Neural progenitor cell (in vitro differentiated cells): Measurements from ENCODE around the gene EXOSC1.

Experiments used
- CTCF ChIP-seq: fragments of 200-600 bp; sonication (generic); IDR thresholded peaks from 2 replicates; pipeline ENCODE4 v1.5.1; 2017; ENCODE audit warnings: antibody characterized with exemption, mild to moderate bottlenecking
- EZH2 ChIP-seq: fragments of 200-600 bp; sonication (generic); IDR thresholded peaks from 2 replicates; pipeline ENCODE4 v1.6.1; 2017; ENCODE audit warnings: antibody characterized with exemption, mild to moderate bottlenecking, moderate library complexity
- EZH2phosphoT487 ChIP-seq: fragments of 200-600 bp; sonication (generic); IDR thresholded peaks from 2 replicates; pipeline ENCODE4 v1.6.1; 2017; ENCODE audit warnings: antibody characterized with exemption

GRCh38 chr10:97407211-97407951 is 38.4 kb downstream of the EXOSC1 start:
- peak; percentile 84 for TF ChIP-seq CTCF
- TF ChIP-seq EZH2 = no peak
- no peak for TF ChIP-seq EZH2phosphoT487
